Prostate gland (tissue), 2 donors: ENCODE data around the gene EGLN2.
"Not testable (repeated sequence)": the region's sequence is repeated elsewhere in the genome, so short reads cannot be mapped to it uniquely, and the experiment has no call there.

Source experiments
- POLR2A ChIP-seq: fragments of 450-650 bp; IDR thresholded peaks from one replicate; pipeline ENCODE4 v1.6.1; 2016; ENCODE audit warnings: antibody characterized with exemption, mild to moderate bottlenecking
- POLR2AphosphoS5 ChIP-seq: sonication (generic); formaldehyde crosslinking; IDR thresholded peaks from one replicate; pipeline ENCODE4 v1.6.1; 2017; ENCODE audit warnings: antibody characterized with exemption
- TF ChIP-seq, protein P1 (sequence below), 4 experiments: fragments of 200-600 bp in 2 of 4; fragments of 450-650 bp in 2 of 4; sonication (generic) in 2 of 4; IDR thresholded peaks; 1 replicate in 3 of 4; 2 replicates in 1 of 4; pipeline ENCODE4 v1.5.1; 2016 to 2019; ENCODE audit warnings: antibody characterized with exemption in 4 of 4, mild to moderate bottlenecking in 2 of 4, moderate library complexity in 2 of 4

GRCh38 chr19:40819479-40820234, 20.7 kb downstream of the EGLN2 start:
- TF ChIP-seq, protein P1, sequence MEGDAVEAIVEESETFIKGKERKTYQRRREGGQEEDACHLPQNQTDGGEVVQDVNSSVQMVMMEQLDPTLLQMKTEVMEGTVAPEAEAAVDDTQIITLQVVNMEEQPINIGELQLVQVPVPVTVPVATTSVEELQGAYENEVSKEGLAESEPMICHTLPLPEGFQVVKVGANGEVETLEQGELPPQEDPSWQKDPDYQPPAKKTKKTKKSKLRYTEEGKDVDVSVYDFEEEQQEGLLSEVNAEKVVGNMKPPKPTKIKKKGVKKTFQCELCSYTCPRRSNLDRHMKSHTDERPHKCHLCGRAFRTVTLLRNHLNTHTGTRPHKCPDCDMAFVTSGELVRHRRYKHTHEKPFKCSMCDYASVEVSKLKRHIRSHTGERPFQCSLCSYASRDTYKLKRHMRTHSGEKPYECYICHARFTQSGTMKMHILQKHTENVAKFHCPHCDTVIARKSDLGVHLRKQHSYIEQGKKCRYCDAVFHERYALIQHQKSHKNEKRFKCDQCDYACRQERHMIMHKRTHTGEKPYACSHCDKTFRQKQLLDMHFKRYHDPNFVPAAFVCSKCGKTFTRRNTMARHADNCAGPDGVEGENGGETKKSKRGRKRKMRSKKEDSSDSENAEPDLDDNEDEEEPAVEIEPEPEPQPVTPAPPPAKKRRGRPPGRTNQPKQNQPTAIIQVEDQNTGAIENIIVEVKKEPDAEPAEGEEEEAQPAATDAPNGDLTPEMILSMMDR (IDR thresholded peaks at IDR 0.05) = peak; percentile 73 to 89 (median 83)
- peak; percentile 41 for TF ChIP-seq POLR2AphosphoS5
- not testable (repeated sequence) for TF ChIP-seq POLR2A
